ENCODE measurements around the gene ZBTB3.

The ZBTB3 gene

DNA sequence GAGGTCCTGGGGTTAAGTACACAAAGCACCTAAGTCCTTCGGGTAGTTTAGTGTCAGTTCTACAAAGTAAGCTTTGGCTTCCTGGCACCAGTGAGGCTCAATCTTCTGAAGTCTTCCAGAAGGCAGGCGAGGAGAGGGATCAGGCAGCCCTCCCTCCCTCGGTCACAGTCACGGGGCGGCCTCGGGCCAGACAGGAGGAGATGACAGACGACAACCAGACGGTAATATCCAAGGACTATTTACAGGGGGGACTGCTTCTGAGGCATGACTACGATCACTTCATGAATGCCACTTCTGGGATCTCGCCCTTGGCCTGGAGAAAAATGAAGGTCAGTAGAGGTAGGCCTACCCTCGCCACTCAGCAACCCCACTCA lies 38.2 kb upstream of the ZBTB3 start:
- Histone ChIP-seq H3K27me3 (no peaks in the 10 kb centered on the region), H3K27ac (peak overlapping the region; percentile 79), H3K9me3 (no peaks in the 10 kb centered on the region), H3K4me3 (ENCODE audit: low read depth in 1 of 2, low read length in 1 of 2) (peak overlapping the region; percentile 67 to 71), H3K36me3 (peaks cover 65% of the 10 kb centered on the region), H3K4me1 (ENCODE audit: control insufficient read depth in 1 of 2, insufficient read depth in 1 of 2, low read depth in 1 of 2, low read length in 1 of 2) (peaks cover 38 to 44% of the 10 kb centered on the region in 2 experiments)
- TF ChIP-seq, protein P1, sequence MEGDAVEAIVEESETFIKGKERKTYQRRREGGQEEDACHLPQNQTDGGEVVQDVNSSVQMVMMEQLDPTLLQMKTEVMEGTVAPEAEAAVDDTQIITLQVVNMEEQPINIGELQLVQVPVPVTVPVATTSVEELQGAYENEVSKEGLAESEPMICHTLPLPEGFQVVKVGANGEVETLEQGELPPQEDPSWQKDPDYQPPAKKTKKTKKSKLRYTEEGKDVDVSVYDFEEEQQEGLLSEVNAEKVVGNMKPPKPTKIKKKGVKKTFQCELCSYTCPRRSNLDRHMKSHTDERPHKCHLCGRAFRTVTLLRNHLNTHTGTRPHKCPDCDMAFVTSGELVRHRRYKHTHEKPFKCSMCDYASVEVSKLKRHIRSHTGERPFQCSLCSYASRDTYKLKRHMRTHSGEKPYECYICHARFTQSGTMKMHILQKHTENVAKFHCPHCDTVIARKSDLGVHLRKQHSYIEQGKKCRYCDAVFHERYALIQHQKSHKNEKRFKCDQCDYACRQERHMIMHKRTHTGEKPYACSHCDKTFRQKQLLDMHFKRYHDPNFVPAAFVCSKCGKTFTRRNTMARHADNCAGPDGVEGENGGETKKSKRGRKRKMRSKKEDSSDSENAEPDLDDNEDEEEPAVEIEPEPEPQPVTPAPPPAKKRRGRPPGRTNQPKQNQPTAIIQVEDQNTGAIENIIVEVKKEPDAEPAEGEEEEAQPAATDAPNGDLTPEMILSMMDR (IDR thresholded peaks at IDR 0.05): no peak

DNA sequence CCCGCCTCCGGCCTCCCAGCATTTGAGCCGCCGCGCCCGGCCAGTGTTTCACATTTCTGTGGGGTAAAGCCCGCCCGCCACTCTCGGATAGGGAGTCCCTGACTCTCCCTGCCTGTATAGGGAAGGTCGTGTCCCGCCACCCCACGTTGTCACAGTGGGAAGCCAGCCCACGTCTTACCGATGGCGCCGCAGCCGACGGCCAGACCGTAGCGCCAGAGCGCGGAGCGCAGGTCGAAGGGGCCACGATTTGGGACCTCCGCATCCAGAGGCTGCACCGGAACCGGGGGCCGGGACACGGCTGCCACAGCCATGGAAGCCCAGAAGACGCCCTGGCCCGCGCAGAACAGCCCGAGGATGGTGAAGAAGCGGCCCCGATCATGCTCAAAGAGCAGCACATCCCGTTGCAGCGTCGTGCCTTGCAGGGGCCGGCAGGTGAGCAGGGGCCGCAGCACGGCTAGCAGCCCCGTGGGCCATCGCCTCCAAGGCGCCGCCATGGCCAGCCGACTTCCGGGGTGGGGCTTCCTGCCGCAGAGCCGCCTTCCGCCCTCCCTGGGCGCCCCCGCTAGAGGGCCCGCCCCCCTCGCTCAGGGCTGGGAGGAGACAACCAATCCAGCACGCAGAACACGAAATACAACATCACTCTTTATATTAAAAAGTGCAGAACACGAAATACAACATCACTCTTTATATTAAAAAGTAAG lies 37.7 kb upstream of the ZBTB3 start, which contains the start of gene TMEM223:
Gene TMEM223 (minus strand): TSS at position 506 of the 701 bp plus-strand sequence. CDS start 12 bp downstream, at position 494.
- TF ChIP-seq, protein P1 (IDR thresholded peaks at IDR 0.05): peak; percentile 57
- H3K36me3 ChIP-seq: peaks cover 59% of the 10 kb centered on the region

DNA sequence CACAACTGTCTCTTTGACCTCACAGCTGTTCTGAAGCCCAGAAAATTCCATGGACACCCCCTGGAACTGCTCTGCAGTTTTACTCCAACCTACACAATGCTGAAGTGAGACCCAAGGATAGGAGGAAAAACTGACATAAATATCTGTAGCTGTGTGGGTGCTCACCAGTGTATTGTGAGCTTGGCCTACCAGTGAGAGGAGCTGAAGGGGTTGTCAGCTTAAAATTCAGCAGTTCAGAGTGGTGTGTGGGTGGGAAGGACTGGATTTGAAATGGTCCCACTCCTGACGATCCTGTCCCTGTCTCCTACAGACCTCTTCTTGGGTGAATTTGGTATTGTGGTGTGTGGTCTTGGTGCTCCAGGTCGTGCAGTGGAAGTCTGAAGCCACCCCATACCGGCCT lies 35.6 kb upstream of the ZBTB3 start:
- no peaks in the 10 kb centered on the region for H3K27me3 ChIP-seq
- no peaks in the 10 kb centered on the region for H3K9me3 ChIP-seq
- H3K4me1 ChIP-seq (ENCODE audit: control insufficient read depth in 1 of 2, insufficient read depth in 1 of 2, low read depth in 1 of 2, low read length in 1 of 2): peaks cover 46 to 52% of the 10 kb centered on the region in 2 experiments
- H3K36me3 ChIP-seq: peaks cover 38% of the 10 kb centered on the region
- TF ChIP-seq, protein P1 (IDR thresholded peaks at IDR 0.05): no peak
- H3K27ac ChIP-seq: peak overlapping the region; percentile 33
- H3K4me3 ChIP-seq (ENCODE audit: low read depth in 1 of 2, low read length in 1 of 2): no peak overlapping the region

More for the DNA sequence above, 37.7 kb upstream of the ZBTB3 start, which contains the start of gene TMEM223:
- H3K4me1 ChIP-seq (ENCODE audit: control insufficient read depth in 1 of 2, insufficient read depth in 1 of 2, low read depth in 1 of 2, low read length in 1 of 2): peaks cover 38 to 44% of the 10 kb centered on the region in 2 experiments
- peak within 1 kb of the TSS; percentile 79 for H3K27ac ChIP-seq
- no peaks in the 10 kb centered on the region for H3K9me3 ChIP-seq
- no peaks in the 10 kb centered on the region for H3K27me3 ChIP-seq
- H3K4me3 ChIP-seq (ENCODE audit: low read depth in 1 of 2, low read length in 1 of 2): peak within 1 kb of the TSS; percentile 67 to 71

DNA sequence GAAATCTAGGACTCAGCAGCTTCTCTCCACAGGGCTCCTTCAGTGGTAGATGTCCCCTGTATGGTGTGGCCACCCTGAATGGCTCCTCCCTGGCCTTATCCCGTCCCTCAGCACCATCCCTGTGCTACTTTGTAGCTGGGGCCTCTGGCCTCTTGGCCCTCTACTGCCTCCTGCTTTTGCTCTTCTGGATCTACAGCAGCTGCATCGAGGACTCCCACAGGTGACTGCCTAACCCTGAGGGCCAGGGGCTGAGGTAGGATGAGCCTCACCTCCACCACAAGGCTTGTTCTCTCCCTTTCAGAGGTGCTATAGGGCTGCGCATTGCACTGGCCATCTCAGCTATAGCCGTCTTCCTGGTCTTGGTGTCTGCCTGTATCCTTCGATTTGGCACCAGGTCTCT lies 35.0 kb upstream of the ZBTB3 start:
- H3K36me3 ChIP-seq: peaks cover 33% of the 10 kb centered on the region

DNA sequence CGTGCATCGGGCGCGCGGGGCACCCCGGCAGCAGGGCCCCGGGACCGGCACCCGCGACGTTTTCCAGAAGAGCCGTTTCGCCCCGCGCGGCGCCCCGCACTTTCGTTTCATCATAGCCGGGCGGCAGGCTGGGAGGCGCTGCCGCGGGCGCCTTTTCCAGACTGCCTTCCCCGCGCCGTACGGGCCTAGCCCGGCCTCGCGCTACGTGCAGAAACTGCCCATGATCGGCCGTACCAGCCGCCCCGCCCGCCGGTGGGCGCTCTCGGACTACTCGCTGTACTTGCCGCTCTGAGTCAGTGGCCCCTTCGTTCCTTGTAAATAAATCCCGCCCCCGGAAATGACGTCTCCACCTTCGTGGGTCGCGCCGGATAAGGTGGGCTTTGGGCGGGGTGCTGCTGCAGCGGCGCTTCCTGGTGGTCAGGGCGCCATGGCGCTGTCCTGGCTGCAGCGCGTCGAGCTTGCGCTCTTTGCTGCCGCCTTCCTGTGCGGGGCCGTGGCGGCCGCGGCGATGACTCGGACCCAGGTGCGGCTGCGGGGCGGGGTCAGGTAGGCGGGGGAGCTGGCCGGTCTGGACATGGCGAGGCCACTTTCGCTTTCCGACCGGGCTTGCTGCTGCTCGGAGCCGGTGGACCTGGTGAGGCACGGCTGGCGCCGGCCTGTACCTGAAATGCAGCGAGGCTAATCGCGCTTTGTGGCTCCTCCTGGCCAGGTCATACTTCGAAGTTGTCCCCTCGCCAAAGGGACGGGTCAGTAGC lies 33.2 kb upstream of the ZBTB3 start, which contains the start of gene TMEM179B:
Gene TMEM179B (plus strand): TSS at position 398 of the 755 bp plus-strand sequence. CDS start 30 bp downstream, at position 428.
- H3K4me1 ChIP-seq (ENCODE audit: control insufficient read depth in 1 of 2, insufficient read depth in 1 of 2, low read depth in 1 of 2, low read length in 1 of 2): peaks cover 42 to 49% of the 10 kb centered on the region in 2 experiments
- TF ChIP-seq, protein P1 (IDR thresholded peaks at IDR 0.05): peak; percentile 67
- peaks cover 16% of the 10 kb centered on the region for H3K36me3 ChIP-seq
- H3K27ac ChIP-seq: peak within 1 kb of the TSS; percentile 91
- no peaks in the 10 kb centered on the region for H3K9me3 ChIP-seq
- no peaks in the 10 kb centered on the region for H3K27me3 ChIP-seq
- H3K4me3 ChIP-seq (ENCODE audit: low read depth in 1 of 2, low read length in 1 of 2): peak within 1 kb of the TSS; percentile 86 to 90

More for the DNA sequence above, 35.0 kb upstream of the ZBTB3 start:
- TF ChIP-seq, protein P1 (IDR thresholded peaks at IDR 0.05): no peak
- no peak overlapping the region for H3K4me3 ChIP-seq (ENCODE audit: low read depth in 1 of 2, low read length in 1 of 2)
- H3K27me3 ChIP-seq: no peaks in the 10 kb centered on the region
- peaks cover 46 to 52% of the 10 kb centered on the region in 2 experiments for H3K4me1 ChIP-seq (ENCODE audit: control insufficient read depth in 1 of 2, insufficient read depth in 1 of 2, low read depth in 1 of 2, low read length in 1 of 2)
- no peaks in the 10 kb centered on the region for H3K9me3 ChIP-seq
- H3K27ac ChIP-seq: peak overlapping the region; percentile 33

All from neutrophil (primary cell).